Left lung (tissue), 10 donors: ENCODE results near the gene ITGB6. TPM values are rescaled to one million over a fixed set of nuclear protein-coding genes. Genes with fewer than 3 reads are reported as not detected.
A peak's percentile ranks its signal among the peaks of the same experiment; 100 is the strongest.

Source experiments
- ATAC-seq: fragments of 200-7000 bp; cut with Tn5 transposase; one replicate; pipeline ENCODE4 v1.9.1; 2020; ENCODE audit warnings: moderate library complexity
- DNase-seq, 4 donors: peaks; one replicate each; pipeline ENCODE4 v3.0.0-alpha.2; 2013 to 2020
- H3K27ac ChIP-seq, 2 donors: fragments of 200-600 bp; sonication (generic) in 1 of 2; one replicate each; pipeline versions ENCODE4 v1.5.0 to v1.8.0; 2020 to 2021
- H3K27me3 ChIP-seq, 2 donors: fragments of 200-600 bp; sonication (generic) in 1 of 2; one replicate each; pipeline versions ENCODE4 v1.5.0 to v1.8.0; 2020 to 2021
- H3K36me3 ChIP-seq, 2 donors: fragments of 200-600 bp; sonication (generic) in 1 of 2; one replicate each; pipeline versions ENCODE4 v1.5.0 to v1.8.0; 2020 to 2021
- H3K4me1 ChIP-seq, 2 donors: fragments of 200-600 bp; one replicate each; pipeline ENCODE4 v1.8.0; 2021
- H3K4me3 ChIP-seq, 2 donors: fragments of 200-600 bp; sonication (generic) in 1 of 2; one replicate each; pipeline versions ENCODE4 v1.5.0 to v1.8.0; 2020 to 2021; ENCODE audit warnings: mild to moderate bottlenecking in 1 of 2
- H3K9me3 ChIP-seq, 2 donors: fragments of 200-600 bp; sonication (generic) in 1 of 2; one replicate each; pipeline versions ENCODE4 v1.5.0 to v1.8.0; 2020 to 2021
- CTCF ChIP-seq, 2 donors: fragments of 200-600 bp; sonication (generic) in 1 of 2; IDR thresholded peaks; one replicate each; pipeline versions ENCODE4 v1.5.0 to v1.8.0; 2021; ENCODE audit warnings: antibody characterized with exemption in 2 of 2
- intact Hi-C, 2 donors: fragments of 100-400 bp; cut with DNase I; formaldehyde crosslinking; loops; one replicate each; pipeline versions ENCODE4 v1.11.2 to v1.14.2; 2022
- polyA plus RNA-seq, 6 donors: library from polyadenylated mRNA; unstranded; fragments of 120-200 nt; gene quantifications; one replicate each; pipeline ENCODE4 v1.2.1, GENCODE V29; 2013; ENCODE audit not compliant: insufficient read length in 6 of 6
- total RNA-seq, 2 donors: library from RNA; stranded (reverse); fragmentation: NEBNext Ultra II Directional; extraction: Animal tissue kit (Norgen Biotek cat#: 25700); gene quantifications; one replicate each; pipeline ENCODE4 v1.2.1, GENCODE V29; 2021
- donor health status: DM: no; HTN: yes; CAD: no.
- donor health status: DM: no; HTN: no; CAD: no.

Gene ITGB6
- total and polyA plus RNA-seq, 8 donors: 4.4 to 227 (median 8.5) TPM

- Histone ChIP-seq H3K4me3 (no peak overlapping the region), H3K27me3 (no peaks in the 10 kb centered on the region), H3K9me3 (no peaks in the 10 kb centered on the region), H3K27ac (peak overlapping the region; percentile 66 to 80), H3K36me3 (no peaks in the 10 kb centered on the region), H3K4me1 (peaks cover 12 to 17% of the 10 kb centered on the region in 2 donors)
- peak; percentile 96 for ATAC-seq
- TF ChIP-seq CTCF (IDR thresholded peaks at IDR 0.05): no peak
- intact Hi-C loops: no loop called here
- DNase-seq: peak in 3 of 4 donors; percentile 40 to 83 (median 83)
Measured at GRCh38 chr2:160221391-160222276, 21.6 kb upstream of the ITGB6 start.

GRCh38 chr2:160220545-160221009 lies 20.5 kb upstream of the ITGB6 start:
- Histone ChIP-seq H3K27ac (peak overlapping the region; percentile 66 to 80), H3K27me3 (no peaks in the 10 kb centered on the region), H3K9me3 (no peaks in the 10 kb centered on the region), H3K4me1 (peaks cover 12 to 14% of the 10 kb centered on the region in 2 donors), H3K36me3 (no peaks in the 10 kb centered on the region), H3K4me3 (no peak overlapping the region)
- TF ChIP-seq CTCF (IDR thresholded peaks at IDR 0.05): no peak
- ATAC-seq (no peak), DNase-seq (peak in 1 of 4 donors; percentile 48)
- intact Hi-C loops: no loop called here

GRCh38 chr2:160220026-160220425 lies 20.0 kb upstream of the ITGB6 start:
- H3K9me3 ChIP-seq: no peaks in the 10 kb centered on the region
- intact Hi-C loops: no loop called here
- H3K4me3 ChIP-seq: no peak overlapping the region
- no peak for ATAC-seq
- H3K27me3 ChIP-seq: no peaks in the 10 kb centered on the region
- H3K36me3 ChIP-seq: no peaks in the 10 kb centered on the region
- peak overlapping the region in 1 of 2 donors; percentile 66 for H3K27ac ChIP-seq
- H3K4me1 ChIP-seq: peaks cover 12 to 19% of the 10 kb centered on the region in 2 donors
- DNase-seq: no peak
- TF ChIP-seq CTCF (IDR thresholded peaks at IDR 0.05): no peak

- TF ChIP-seq CTCF (IDR thresholded peaks at IDR 0.05): no peak
- Histone ChIP-seq H3K4me1 (peaks cover 7 to 9% of the 10 kb centered on the region in 2 donors), H3K27ac (peak overlapping the region in 1 of 2 donors; percentile 19), H3K27me3 (no peaks in the 10 kb centered on the region), H3K9me3 (no peaks in the 10 kb centered on the region), H3K36me3 (no peaks in the 10 kb centered on the region), H3K4me3 (no peak overlapping the region)
- peak in 1 of 4 donors; percentile 70 for DNase-seq
- intact Hi-C loops: no loop called here
- peak; percentile 94 for ATAC-seq
Measured at GRCh38 chr2:160214461-160215445, 14.7 kb upstream of the ITGB6 start.
